ENCODE results near the gene HMGCL.
"Not testable (repeated sequence)": the region's sequence is repeated elsewhere in the genome, so short reads cannot be mapped to it uniquely, and the experiment has no call there.

HMGCL gene

GRCh38 chr1:23864801-23865542 lies 39.7 kb upstream of the HMGCL start:
- no peak overlapping the region for H3K4me3 ChIP-seq (ENCODE audit: low read depth, low read length)
- TF ChIP-seq CTCF (IDR thresholded peaks at IDR 0.05; ENCODE audit: low read depth, low read length): no peak

DNA sequence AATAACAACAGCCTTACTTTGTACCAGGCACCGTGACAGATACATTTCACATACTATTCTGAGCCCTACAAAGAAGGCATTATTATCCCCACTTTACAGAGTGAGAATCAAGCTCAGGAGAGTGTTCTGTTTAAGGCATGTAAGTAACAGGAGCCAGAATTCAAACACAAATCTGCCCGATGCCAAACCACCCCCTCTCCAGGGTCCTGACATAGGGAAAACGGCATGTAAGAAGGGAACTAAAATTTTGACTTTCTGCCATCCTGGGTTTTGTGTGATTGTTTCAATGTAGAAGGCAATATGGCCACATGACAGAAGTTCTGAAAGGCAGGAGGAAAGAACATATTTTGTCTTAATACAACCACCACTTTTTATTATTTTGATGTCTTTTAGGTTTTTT lies 37.4 kb upstream of the HMGCL start:
- no peak for TF ChIP-seq CTCF (IDR thresholded peaks at IDR 0.05; ENCODE audit: low read depth, low read length)

DNA sequence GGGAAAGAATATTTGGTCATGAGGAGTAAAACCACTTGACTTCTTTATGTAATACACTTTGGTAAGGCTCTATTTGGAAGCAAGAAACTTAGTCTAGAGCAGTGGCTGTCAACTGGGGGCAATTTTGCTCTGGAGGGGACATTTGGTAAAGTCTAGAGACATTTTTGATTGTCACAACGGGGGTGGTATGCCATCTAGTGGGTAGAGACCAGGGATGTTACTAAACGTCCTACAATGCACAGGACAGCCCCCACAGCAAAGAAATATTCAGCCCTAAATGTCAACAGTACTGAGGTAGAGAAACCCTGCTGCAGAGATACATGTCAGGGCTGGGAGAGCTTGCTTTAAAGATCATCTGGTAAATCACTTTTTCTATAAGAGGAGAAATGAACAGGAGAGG lies 29.3 kb upstream of the HMGCL start:
- no peak for TF ChIP-seq CTCF (IDR thresholded peaks at IDR 0.05; ENCODE audit: low read depth, low read length)
- H3K4me3 ChIP-seq (ENCODE audit: low read depth, low read length): no peak overlapping the region

More for the DNA sequence above, 37.4 kb upstream of the HMGCL start:
- no peak overlapping the region for H3K4me3 ChIP-seq (ENCODE audit: low read depth, low read length)

- not testable (repeated sequence) for H3K4me3 ChIP-seq (ENCODE audit: low read depth, low read length)
Measured at GRCh38 chr1:23853124-23853523, 27.9 kb upstream of the HMGCL start.

- not testable (repeated sequence) for H3K4me3 ChIP-seq (ENCODE audit: low read depth, low read length)
Measured at GRCh38 chr1:23851406-23851805, 26.2 kb upstream of the HMGCL start.

GRCh38 chr1:23848673-23849616 lies 23.7 kb upstream of the HMGCL start:
- no peak for TF ChIP-seq CTCF (IDR thresholded peaks at IDR 0.05; ENCODE audit: low read depth, low read length)
- no peak overlapping the region for H3K4me3 ChIP-seq (ENCODE audit: low read depth, low read length)

DNA sequence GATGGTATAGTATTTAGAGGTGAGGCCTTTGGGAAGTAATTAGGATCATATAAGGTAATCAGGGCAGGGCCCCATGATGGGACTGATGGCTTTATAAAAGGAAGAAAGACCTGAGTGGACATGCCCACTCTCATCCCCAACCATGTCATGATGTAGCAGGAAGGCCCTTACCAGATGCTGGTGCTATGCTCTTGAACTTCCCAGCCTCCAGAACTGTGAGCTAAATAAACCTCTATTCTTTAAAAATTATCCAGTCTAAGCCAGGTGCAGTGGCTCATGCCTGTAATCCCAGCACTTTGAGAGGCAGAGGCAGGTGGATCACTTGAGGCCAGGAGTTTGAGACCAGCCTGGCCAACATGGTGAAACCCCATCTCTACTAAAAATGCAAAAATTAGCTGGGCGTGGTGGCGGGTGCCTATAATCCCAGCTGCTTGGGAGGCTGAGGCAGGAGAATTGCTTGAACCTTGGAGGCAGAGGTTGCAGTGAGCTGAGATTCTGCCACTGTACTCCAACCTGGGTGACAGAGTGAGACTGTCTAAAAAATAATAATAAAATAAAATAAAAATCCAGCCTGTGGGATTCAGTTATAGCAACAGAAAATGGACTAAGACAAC lies 22.4 kb upstream of the HMGCL start:
- H3K4me3 ChIP-seq (ENCODE audit: low read depth, low read length): not testable (repeated sequence)

- no peak for TF ChIP-seq CTCF (IDR thresholded peaks at IDR 0.05; ENCODE audit: low read depth, low read length)
- no peak overlapping the region for H3K4me3 ChIP-seq (ENCODE audit: low read depth, low read length)
Measured at GRCh38 chr1:23845163-23845562, 19.9 kb upstream of the HMGCL start.
